PFSK-1 (cell line): ENCODE results near the gene GALNT5.

ENCODE experiments used
- FOXP2 ChIP-seq: optimal IDR thresholded peaks from 2 replicates; pipeline ENCODE3; 2011; ENCODE audit warnings: borderline replicate concordance, control low read depth, inconsistent platforms; ENCODE audit not compliant: insufficient read depth; ENCODE audit errors: extremely low read length, extremely low read depth
- POLR2AphosphoS5 ChIP-seq: IDR thresholded peaks from 2 replicates; pipeline ENCODE4 v1.6.1; 2012; ENCODE audit warnings: low read depth, mild to moderate bottlenecking, control low read depth, low read length, moderate library complexity
- REST ChIP-seq, 2 experiments: IDR thresholded peaks; 2 replicates each; pipeline versions ENCODE4 v1.6.1 to v1.8.0; 2011 to 2012; ENCODE audit warnings: low read depth in 2 of 2, low read length in 2 of 2, control low read depth in 1 of 2, inconsistent platforms in 1 of 2, mild to moderate bottlenecking in 1 of 2, moderate library complexity in 1 of 2; ENCODE audit not compliant: insufficient read depth in 1 of 2
- SIN3A ChIP-seq: IDR thresholded peaks from 2 replicates; pipeline ENCODE4 v1.6.1; 2012; ENCODE audit warnings: mild to moderate bottlenecking, low read length, moderate library complexity, borderline replicate concordance; ENCODE audit not compliant: insufficient read depth
- TAF1 ChIP-seq: IDR thresholded peaks from 2 replicates; pipeline ENCODE4 v1.6.1; 2012; ENCODE audit warnings: low read length, control low read depth, borderline replicate concordance; ENCODE audit not compliant: insufficient read depth

GRCh38 chr2:157260533-157261198, 3.2 kb downstream of the GALNT5 start:
- TF ChIP-seq POLR2AphosphoS5 = no peak
- no peak for TF ChIP-seq TAF1
- TF ChIP-seq SIN3A = no peak
- no peak for TF ChIP-seq REST (IDR thresholded peaks at IDR 0.05; ENCODE audit: insufficient read depth in 1 of 2, low read depth in 2 of 2, low read length in 2 of 2)
- no peak for TF ChIP-seq FOXP2
